ENCODE data around the gene HOXC9.

HOXC9 gene

DNA sequence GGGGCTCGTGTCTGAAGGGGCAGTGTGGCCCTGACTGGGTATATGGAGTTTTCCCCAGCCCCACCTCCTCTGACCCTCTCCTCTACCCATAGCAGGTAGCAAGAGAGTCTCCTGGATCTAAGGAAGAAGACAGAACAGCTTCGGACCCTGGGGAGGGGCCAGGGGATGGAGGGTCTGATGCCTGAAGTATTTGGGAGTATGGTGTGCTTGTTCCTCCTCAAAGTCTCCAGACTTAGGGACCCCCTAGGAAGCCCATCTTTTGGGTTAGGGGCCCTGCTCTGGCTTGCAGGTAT lies 8.2 kb downstream of the HOXC9 start:
- H3K36me3 ChIP-seq, result no peaks in the 10 kb centered on the region
- H3K27me3 ChIP-seq (ENCODE audit: insufficient read depth, low read depth, severe bottlenecking), result no peaks in the 10 kb centered on the region
- no peak for DNase-seq
- TF ChIP-seq, protein P1, sequence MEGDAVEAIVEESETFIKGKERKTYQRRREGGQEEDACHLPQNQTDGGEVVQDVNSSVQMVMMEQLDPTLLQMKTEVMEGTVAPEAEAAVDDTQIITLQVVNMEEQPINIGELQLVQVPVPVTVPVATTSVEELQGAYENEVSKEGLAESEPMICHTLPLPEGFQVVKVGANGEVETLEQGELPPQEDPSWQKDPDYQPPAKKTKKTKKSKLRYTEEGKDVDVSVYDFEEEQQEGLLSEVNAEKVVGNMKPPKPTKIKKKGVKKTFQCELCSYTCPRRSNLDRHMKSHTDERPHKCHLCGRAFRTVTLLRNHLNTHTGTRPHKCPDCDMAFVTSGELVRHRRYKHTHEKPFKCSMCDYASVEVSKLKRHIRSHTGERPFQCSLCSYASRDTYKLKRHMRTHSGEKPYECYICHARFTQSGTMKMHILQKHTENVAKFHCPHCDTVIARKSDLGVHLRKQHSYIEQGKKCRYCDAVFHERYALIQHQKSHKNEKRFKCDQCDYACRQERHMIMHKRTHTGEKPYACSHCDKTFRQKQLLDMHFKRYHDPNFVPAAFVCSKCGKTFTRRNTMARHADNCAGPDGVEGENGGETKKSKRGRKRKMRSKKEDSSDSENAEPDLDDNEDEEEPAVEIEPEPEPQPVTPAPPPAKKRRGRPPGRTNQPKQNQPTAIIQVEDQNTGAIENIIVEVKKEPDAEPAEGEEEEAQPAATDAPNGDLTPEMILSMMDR (IDR thresholded peaks at IDR 0.05; ENCODE audit: low read depth, low read length), result no peak
- H3K9me3 ChIP-seq (ENCODE audit: severe bottlenecking), result no peaks in the 10 kb centered on the region
- peak overlapping the region; percentile 11 for H3K4me3 ChIP-seq (ENCODE audit: low read depth, low read length)
- peak overlapping the region; percentile 47 for H3K27ac ChIP-seq

DNA sequence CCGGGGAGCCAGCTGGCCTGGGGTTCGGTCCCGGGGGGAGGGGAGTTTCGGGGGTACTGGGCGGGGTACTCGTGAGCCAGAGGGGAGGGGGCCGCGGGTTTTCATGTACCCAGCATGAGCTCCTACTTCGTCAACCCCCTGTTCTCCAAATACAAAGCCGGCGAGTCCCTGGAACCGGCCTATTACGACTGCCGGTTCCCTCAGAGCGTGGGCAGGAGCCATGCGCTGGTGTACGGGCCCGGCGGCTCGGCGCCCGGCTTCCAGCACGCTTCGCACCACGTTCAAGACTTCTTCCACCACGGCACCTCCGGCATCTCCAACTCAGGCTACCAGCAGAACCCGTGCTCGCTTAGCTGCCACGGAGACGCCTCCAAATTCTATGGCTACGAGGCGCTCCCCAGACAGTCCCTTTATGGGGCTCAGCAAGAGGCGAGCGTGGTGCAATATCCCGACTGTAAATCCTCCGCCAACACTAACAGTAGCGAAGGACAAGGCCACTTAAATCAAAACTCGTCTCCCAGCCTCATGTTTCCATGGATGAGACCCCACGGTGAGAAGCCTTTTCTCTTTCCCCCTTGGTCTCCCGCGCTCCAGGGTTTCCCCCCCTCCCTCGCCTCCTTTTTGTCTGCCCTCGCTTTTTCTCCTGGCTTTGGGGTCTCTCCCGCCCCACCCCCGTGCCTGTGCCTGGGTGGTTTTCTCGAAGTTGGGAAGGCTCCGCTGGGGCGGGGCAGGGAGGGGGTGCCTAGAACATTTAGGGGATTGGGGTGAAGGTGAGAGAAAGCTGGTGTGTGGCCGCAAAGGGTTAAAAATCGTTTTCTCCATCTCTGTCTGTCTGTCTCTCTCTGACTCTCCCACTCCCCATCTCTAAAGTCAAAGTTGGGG lies 9.5 kb downstream of the HOXC9 start:
- Histone ChIP-seq H3K36me3 (no peaks in the 10 kb centered on the region), H3K27ac (peak overlapping the region; percentile 92), H3K27me3 (ENCODE audit: insufficient read depth, low read depth, severe bottlenecking) (no peaks in the 10 kb centered on the region), H3K9me3 (ENCODE audit: severe bottlenecking) (no peaks in the 10 kb centered on the region), H3K4me3 (ENCODE audit: low read depth, low read length) (peak overlapping the region; percentile 82)
- DNase-seq, result no peak
- TF ChIP-seq, protein P1 (IDR thresholded peaks at IDR 0.05; ENCODE audit: low read depth, low read length), result no peak

DNA sequence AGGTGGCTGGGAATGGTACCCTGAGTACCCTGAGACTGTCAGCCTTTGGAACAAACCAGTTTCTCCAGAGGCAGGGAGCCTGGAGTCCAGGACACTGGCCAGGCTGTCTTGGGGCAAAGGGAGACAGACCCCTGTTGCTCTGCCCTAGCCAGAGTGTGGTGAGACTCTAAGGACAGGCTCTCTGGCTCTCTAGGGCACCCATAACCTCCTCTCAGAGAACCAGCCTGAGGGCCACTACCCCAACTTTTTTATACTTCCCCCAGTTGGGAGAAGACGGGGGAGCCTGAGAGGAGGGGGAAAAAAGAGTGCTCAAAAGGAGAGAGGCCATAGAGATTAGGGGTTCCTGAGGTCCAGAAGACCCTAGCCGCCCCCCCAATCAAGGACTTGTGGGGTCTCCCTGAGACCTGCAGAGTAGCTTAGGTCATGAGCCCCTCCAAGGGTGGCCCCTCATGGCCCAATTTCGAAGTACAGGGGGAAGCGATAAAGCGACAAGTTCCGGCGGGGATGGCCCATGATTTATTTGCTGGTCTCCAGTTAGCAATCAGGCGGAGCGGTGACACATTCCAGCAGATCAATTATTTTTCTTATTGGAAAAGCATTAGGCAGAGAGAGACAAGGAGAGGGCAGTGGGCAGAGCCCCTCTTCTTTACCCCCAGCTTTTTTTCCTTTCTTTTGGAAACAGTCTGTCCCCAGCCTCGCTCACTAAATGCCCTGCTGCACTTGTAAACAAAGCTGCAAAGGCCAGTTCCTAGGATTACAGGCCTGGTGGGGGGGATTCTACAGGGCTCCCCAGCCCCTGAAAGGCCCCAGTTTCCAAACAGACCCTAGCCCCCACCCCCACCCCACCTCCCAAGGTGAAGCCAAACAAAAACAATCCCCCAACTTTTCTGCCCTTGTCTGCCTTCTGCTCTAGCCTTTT lies 10.4 kb downstream of the HOXC9 start:
- peak overlapping the region; percentile 92 for H3K27ac ChIP-seq

DNA sequence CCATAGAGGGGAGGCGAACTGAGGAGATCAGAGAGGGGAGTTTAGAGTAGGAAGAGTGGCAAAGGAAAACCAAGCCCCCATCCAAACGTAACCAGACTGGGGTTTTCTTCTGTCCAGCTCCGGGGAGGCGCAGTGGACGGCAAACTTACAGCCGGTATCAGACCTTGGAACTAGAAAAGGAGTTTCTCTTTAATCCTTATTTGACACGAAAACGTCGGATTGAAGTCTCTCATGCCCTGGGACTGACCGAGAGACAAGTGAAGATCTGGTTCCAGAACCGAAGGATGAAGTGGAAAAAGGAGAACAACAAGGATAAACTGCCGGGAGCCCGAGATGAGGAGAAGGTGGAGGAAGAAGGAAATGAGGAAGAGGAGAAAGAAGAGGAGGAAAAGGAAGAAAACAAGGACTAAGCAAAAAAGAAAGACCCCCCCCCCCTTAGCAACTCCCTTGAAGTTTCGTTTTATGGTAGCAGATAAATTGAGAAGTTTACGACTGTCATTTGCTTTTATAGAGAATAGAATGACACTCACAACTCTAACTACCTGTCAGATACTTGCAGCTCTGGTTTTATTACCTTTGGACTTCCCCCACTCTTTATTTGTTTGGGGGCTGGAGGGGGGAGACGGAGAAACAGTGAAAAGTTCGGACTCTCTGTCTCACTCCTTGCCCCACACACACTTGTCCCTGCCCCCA lies 11.2 kb downstream of the HOXC9 start:
- no peaks in the 10 kb centered on the region for H3K36me3 ChIP-seq
- peak overlapping the region; percentile 82 for H3K4me3 ChIP-seq (ENCODE audit: low read depth, low read length)
- H3K27me3 ChIP-seq (ENCODE audit: insufficient read depth, low read depth, severe bottlenecking), result no peaks in the 10 kb centered on the region
- H3K9me3 ChIP-seq (ENCODE audit: severe bottlenecking), result no peaks in the 10 kb centered on the region
- no peak for DNase-seq
- H3K27ac ChIP-seq, result peak overlapping the region; percentile 92
- TF ChIP-seq, protein P1 (IDR thresholded peaks at IDR 0.05; ENCODE audit: low read depth, low read length), result no peak

More for the DNA sequence above, 10.4 kb downstream of the HOXC9 start:
- TF ChIP-seq, protein P1 (IDR thresholded peaks at IDR 0.05; ENCODE audit: low read depth, low read length), result no peak
- no peak for DNase-seq
- H3K4me3 ChIP-seq (ENCODE audit: low read depth, low read length), result peak overlapping the region; percentile 82
- no peaks in the 10 kb centered on the region for H3K36me3 ChIP-seq
- no peaks in the 10 kb centered on the region for H3K9me3 ChIP-seq (ENCODE audit: severe bottlenecking)
- H3K27me3 ChIP-seq (ENCODE audit: insufficient read depth, low read depth, severe bottlenecking), result no peaks in the 10 kb centered on the region

DNA sequence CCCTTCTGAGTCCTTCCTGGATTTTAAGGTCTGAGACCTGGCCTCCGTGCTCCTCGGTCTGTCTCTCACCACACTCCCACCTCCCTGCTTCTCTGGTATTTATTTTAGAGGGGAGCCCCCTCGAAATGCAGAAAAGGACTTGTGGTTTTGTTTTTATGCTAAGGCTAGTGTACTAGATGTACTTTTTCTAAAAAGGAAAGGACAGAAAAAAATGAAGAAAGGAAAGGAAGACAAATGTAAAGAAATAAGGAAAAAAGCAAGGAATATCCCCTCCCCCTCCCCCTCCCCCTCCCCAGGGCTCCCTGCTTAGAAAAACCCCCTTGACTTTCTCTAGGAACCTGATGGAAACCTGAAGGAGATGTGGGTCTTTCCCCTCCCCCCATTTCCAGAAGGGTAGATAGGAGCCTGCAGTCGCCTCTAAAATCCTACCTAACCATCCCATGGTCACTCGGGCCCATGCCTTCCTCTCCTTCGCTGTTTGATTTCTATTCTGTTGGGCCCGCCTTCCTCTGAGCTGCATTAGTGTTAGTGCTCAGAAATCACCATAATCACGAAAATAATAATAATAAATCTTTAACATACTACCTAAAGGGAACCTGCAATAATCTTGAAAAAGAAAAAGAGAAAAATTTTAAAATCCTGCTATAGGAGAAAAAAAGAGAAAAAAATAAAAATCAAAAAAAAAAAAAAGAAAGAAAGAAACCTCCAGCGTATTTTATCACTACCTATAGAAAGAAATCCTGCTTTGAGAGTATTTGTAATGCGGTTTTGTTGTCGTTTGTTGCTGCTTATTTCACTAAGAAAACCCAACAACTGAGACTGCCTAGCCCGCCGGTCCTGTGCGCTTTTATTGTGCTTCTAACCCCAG lies 11.9 kb downstream of the HOXC9 start:
- H3K9me3 ChIP-seq (ENCODE audit: severe bottlenecking), result no peaks in the 10 kb centered on the region
- peak overlapping the region; percentile 82 for H3K4me3 ChIP-seq (ENCODE audit: low read depth, low read length)
- TF ChIP-seq, protein P1 (IDR thresholded peaks at IDR 0.05; ENCODE audit: low read depth, low read length), result no peak
- DNase-seq, result no peak
- H3K36me3 ChIP-seq, result no peaks in the 10 kb centered on the region
- H3K27ac ChIP-seq, result peak overlapping the region; percentile 92
- no peaks in the 10 kb centered on the region for H3K27me3 ChIP-seq (ENCODE audit: insufficient read depth, low read depth, severe bottlenecking)
